ENCODE measurements around the gene PTGDS. TPM values are rescaled to one million over a fixed set of nuclear protein-coding genes. Genes with fewer than 3 reads are reported as not detected.

Gene PTGDS
- total and polyA plus RNA-seq, 9 of the 15 experiments (the other 6 are each of a cell fraction or from before 2014, with no cell fraction given): 0.46 to 7.1 (median 2.0) TPM

DNA sequence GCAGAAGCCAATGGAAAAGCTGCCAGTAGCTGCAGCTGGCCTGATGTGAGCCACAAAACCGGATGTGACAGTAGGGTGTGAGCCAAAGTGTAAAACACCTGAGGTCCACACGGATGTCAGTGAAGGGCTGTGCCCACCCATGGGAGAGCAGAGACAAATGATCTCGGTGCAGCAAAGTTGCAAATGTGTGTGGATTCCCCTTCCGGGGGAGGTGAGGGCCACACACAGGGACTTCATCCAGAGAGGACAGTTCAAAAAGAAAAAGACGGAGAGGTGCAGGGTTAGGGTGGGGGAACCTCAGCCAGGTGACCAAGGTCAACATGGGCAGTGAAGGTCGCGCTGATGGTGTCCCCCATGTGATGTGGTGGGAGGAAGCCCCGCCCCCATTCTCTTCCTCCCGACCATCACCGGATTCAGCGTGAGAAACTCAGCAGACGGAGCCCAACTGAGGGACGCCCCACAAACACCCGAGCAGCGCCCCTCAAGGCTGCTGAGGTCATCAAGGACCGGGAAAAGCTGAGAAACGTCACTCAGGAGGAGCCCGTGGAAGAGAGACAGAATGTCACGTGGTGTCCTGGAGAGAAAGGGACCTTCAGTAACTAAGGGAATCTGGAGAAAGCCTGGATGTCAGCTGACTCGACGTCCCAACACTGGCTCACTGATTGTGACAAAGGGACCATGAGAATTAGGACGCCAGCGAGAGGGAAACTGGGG is 11.4 kb upstream of the PTGDS start (continued):
- TF ChIP-seq, protein P1, sequence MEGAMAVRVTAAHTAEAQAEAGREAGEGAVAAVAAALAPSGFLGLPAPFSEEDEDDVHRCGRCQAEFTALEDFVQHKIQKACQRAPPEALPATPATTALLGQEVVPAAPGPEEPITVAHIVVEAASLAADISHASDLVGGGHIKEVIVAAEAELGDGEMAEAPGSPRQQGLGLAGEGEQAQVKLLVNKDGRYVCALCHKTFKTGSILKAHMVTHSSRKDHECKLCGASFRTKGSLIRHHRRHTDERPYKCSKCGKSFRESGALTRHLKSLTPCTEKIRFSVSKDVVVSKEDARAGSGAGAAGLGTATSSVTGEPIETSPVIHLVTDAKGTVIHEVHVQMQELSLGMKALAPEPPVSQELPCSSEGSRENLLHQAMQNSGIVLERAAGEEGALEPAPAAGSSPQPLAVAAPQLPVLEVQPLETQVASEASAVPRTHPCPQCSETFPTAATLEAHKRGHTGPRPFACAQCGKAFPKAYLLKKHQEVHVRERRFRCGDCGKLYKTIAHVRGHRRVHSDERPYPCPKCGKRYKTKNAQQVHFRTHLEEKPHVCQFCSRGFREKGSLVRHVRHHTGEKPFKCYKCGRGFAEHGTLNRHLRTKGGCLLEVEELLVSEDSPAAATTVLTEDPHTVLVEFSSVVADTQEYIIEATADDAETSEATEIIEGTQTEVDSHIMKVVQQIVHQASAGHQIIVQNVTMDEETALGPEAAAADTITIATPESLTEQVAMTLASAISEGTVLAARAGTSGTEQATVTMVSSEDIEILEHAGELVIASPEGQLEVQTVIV (CRISPR knock-in tag; IDR thresholded peaks at IDR 0.05; ENCODE audit: borderline replicate concordance): no peak
- no peak for TF ChIP-seq GTF2F1 (IDR thresholded peaks at IDR 0.05; ENCODE audit: low read depth, low read length)
- no peak for TF ChIP-seq LARP7 (IDR thresholded peaks at IDR 0.05)
- no peak for TF ChIP-seq LEF1 (IDR thresholded peaks at IDR 0.05)
- TF ChIP-seq TOE1 (IDR thresholded peaks at IDR 0.05; ENCODE audit: borderline replicate concordance): peak; percentile 93; the same call in 1 of the 2 replicates
- no peak for TF ChIP-seq TOE1 (CRISPR knock-in tag; IDR thresholded peaks at IDR 0.05; ENCODE audit: borderline replicate concordance, low read depth)
- TF ChIP-seq PTRF (tag; IDR thresholded peaks at IDR 0.05): no peak
- no peak for TF ChIP-seq TRIM24 (IDR thresholded peaks at IDR 0.05)
- no peak for TF ChIP-seq ESRRB (CRISPR knock-in tag; IDR thresholded peaks at IDR 0.05; ENCODE audit: borderline replicate concordance)
- TF ChIP-seq FOXJ3 (CRISPR knock-in tag; IDR thresholded peaks at IDR 0.05): no peak
- no peak for TF ChIP-seq GABPB1 (CRISPR knock-in tag; IDR thresholded peaks at IDR 0.05)
- TF ChIP-seq, protein P2, sequence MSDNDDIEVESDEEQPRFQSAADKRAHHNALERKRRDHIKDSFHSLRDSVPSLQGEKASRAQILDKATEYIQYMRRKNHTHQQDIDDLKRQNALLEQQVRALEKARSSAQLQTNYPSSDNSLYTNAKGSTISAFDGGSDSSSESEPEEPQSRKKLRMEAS (CRISPR knock-in tag; IDR thresholded peaks at IDR 0.05): peak; percentile 48; the same call in 1 of the 2 replicates
- TF ChIP-seq ZC3H11A (IDR thresholded peaks at IDR 0.05; ENCODE audit: low read depth, low read length): no peak
- TF ChIP-seq ESRRA (IDR thresholded peaks at IDR 0.05; ENCODE audit: borderline replicate concordance, low read depth): peak; percentile 91
- TF ChIP-seq PHTF2 (CRISPR knock-in tag; IDR thresholded peaks at IDR 0.05): no peak
- TF ChIP-seq, protein P3, sequence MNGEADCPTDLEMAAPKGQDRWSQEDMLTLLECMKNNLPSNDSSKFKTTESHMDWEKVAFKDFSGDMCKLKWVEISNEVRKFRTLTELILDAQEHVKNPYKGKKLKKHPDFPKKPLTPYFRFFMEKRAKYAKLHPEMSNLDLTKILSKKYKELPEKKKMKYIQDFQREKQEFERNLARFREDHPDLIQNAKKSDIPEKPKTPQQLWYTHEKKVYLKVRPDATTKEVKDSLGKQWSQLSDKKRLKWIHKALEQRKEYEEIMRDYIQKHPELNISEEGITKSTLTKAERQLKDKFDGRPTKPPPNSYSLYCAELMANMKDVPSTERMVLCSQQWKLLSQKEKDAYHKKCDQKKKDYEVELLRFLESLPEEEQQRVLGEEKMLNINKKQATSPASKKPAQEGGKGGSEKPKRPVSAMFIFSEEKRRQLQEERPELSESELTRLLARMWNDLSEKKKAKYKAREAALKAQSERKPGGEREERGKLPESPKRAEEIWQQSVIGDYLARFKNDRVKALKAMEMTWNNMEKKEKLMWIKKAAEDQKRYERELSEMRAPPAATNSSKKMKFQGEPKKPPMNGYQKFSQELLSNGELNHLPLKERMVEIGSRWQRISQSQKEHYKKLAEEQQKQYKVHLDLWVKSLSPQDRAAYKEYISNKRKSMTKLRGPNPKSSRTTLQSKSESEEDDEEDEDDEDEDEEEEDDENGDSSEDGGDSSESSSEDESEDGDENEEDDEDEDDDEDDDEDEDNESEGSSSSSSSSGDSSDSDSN (IDR thresholded peaks at IDR 0.05; ENCODE audit: borderline replicate concordance in 1 of 2, low read depth in 2 of 2, low read length in 2 of 2): no peak
- TF ChIP-seq ZNF324 (CRISPR knock-in tag; IDR thresholded peaks at IDR 0.05): no peak
- TF ChIP-seq, protein P4, sequence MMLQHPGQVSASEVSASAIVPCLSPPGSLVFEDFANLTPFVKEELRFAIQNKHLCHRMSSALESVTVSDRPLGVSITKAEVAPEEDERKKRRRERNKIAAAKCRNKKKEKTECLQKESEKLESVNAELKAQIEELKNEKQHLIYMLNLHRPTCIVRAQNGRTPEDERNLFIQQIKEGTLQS (IDR thresholded peaks at IDR 0.05): peak; percentile 26; the same call in 1 of the 2 replicates
- TF ChIP-seq, protein P4 (CRISPR knock-in tag; conservative IDR thresholded peaks at IDR 0.05): no peak
- no peak for TF ChIP-seq MEIS2 (IDR thresholded peaks at IDR 0.05; ENCODE audit: partially characterized antibody)
- TF ChIP-seq ILF3 (IDR thresholded peaks at IDR 0.05; ENCODE audit: borderline replicate concordance): no peak
- no peak for TF ChIP-seq BMI1 (IDR thresholded peaks at IDR 0.05; ENCODE audit: low read length)
- TF ChIP-seq, protein P5, sequence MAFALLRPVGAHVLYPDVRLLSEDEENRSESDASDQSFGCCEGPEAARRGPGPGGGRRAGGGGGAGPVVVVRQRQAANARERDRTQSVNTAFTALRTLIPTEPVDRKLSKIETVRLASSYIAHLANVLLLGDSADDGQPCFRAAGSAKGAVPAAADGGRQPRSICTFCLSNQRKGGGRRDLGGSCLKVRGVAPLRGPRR (CRISPR knock-in tag; IDR thresholded peaks at IDR 0.05): no peak
